RPMI7951 (cell line): ENCODE measurements around the gene SLC35F5. TPM values are rescaled to one million over a fixed set of nuclear protein-coding genes. Genes with fewer than 3 reads are reported as not detected.
"Not testable (repeated sequence)": the region's sequence is repeated elsewhere in the genome, so short reads cannot be mapped to it uniquely, and the experiment has no call there.

ENCODE experiments used
- DNase-seq: peaks from one replicate; pipeline ENCODE4 v3.0.0-alpha.2; 2012; ENCODE audit warnings: low read depth
- total RNA-seq: library from RNA; depleted of rRNA; stranded (reverse); fragments of >200 nt; shearing (Covaris generic); gene quantifications from 2 replicates; pipeline ENCODE4 v1.2.3, GENCODE V29; 2014

The SLC35F5 gene
- total RNA-seq, 1 experiment from 2014 or later = 130 TPM

GRCh38 chr2:113755835-113756354 is 547 bp downstream of the SLC35F5 start:
- DNase-seq = peak; percentile 39

DNA sequence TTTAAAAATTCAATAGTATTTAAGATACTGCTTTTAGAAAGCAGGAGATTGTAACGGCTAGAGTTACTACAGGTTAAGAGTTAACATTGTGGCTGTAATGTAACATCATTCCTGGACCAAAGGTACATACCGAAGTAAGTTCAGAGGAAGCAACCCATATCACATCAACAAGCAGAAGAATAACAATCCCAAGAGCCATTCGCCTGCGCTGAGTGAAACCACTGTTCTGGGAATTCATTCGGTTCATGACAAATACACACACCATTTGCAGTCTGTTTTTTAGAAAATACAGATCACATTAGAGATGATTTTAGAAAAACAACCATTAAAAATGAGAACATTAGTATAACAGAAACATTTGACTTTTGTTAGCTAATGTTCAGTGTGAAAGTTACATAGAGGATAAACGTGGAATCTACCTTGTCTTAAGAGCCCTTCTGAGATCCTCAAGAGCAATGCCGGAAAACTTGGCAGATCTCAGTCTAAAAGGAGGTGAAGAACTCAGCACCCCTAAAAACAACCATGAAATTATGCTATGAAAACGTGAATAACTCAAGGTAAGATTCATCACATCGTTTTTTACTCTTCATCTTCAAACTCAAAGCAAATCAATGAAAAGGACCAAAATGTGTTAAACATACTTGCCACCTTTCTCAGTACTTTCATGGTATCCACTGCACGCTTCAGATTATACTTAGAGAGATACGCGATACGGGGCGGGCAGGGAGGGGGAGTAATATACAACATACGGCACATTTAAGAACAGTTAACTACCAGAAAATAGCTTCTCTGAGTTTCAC is 1.2 kb downstream of the SLC35F5 start:
- peak; percentile 10 for DNase-seq

GRCh38 chr2:113754160-113754559 is 2.3 kb downstream of the SLC35F5 start:
- no peak for DNase-seq

- no peak for DNase-seq
Observed at GRCh38 chr2:113750385-113750784, 6.1 kb downstream of the SLC35F5 start.

DNA sequence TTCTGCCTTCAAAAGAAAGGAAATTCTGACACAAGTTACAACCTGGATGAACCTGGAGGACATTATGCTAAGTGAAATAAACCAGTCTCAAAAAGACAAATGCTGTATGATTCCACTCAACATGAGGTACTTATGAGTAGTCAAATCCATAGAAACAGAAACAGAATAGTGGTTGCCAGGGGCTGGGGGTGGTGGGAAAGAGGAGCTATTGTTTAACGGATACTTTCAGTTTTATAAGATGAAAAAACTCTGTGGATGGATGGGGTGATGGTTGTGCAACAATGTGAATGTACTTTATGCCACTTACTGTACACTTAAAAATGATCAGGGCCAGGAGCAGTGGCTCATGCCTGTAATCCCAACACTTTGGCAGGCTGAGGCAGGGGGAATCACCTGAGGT is 15.4 kb downstream of the SLC35F5 start:
- DNase-seq = no peak

GRCh38 chr2:113739849-113740248 is 16.6 kb downstream of the SLC35F5 start:
- DNase-seq = no peak

DNA sequence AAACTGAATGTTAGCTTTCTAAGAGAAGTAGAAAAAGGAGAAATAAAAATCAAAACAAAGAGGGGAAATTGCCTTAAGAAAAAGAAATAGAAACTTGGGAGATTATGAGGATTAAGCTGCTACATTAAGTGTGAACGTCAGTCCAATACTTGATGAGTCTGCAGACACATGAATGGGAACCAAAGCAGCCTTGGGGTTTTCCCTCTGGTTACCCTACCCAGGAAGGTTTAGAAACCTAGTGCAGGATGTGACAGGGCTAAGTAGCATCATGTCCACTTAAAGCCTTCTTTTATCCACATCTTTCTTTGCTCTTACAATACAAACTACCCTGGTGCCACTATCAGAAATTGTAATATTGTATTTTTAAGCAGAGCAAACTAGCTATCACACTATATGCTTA is 22.3 kb downstream of the SLC35F5 start:
- DNase-seq = no peak

- DNase-seq = no peak
Observed at GRCh38 chr2:113724010-113724409, 32.4 kb downstream of the SLC35F5 start.

GRCh38 chr2:113723411-113723810 is 33.0 kb downstream of the SLC35F5 start:
- DNase-seq = no peak

DNA sequence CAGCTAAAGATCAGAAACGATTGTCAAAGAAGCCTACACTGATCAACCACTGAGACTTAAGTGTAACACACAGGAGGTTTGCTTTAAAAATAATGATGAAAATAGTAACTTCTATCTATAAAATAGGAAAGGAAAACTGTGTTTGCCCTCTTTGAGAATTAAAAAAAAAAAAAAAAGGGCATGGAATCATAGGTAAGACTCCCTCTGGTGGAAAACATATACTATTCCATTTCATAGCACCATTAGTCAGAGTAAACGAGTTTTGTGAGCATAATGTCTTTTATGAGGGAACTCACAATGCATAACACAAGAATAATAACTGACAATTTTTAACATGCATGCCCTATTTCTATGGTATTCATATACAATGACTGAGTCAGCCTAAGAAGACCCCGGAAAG is 36.3 kb downstream of the SLC35F5 start:
- peak; percentile 21 for DNase-seq

GRCh38 chr2:113716291-113716690 is 40.2 kb downstream of the SLC35F5 start:
- DNase-seq = no peak

DNA sequence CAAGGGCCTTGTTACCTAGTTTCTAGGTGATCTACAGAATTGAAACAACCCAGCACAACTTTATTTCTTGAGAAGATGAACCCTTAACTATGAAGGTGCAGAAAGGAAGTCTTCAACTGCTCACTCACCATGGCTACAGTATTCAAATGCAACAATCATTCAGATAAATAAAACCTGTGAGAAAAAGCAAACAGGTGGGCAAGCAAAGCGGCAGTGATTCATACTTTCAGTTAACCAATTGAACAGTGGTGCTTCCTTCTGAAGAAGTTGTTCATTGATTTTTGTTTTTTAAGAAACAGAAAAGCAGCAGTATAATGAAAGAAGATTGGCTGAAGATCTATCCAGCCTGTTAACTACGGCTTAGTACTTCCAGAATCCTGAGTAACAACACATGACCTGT is 43.5 kb downstream of the SLC35F5 start:
- DNase-seq = no peak

DNA sequence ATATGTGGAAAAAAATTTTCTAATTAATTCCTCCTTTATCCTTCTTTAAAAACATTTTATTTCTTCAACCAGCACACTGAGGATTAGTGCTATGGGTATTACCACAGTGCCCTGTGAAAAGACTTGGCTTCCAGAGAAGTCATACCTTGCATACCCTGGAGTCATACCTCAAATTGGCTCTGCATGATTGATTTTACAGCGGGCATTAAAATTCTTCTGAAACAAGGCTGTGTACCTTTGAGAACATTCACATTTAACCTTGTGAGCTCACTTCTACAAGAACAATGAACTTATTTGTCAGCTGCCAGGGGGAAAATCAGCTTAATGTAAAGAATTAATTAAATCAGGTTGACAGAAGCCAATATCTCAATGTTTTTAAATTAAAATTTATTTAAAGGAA is 44.6 kb downstream of the SLC35F5 start:
- DNase-seq = no peak

DNA sequence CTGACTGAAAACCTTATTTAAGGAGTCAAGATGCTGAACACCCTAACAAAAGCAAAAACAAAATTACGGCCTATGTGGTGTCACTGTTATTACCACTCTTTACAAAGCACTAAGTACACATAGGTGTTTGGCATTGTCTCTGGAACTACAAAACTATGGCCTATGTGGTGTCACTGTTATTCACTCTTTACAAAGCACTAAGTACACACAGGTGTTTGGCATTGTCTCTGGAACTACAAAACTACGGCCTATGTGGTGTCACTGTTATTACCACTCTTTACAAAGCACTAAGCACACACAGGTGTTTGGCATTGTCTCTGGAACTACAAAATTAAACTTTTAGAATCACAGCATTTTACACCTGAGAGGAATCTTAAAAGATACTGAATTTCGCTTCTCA is 47.4 kb downstream of the SLC35F5 start:
- no peak for DNase-seq

- no peak for DNase-seq
Observed at GRCh38 chr2:113707106-113707505, 49.3 kb downstream of the SLC35F5 start.

- no peak for DNase-seq
Observed at GRCh38 chr2:113705982-113706523, 50.4 kb downstream of the SLC35F5 start.

- not testable (repeated sequence) for DNase-seq
Observed at GRCh38 chr2:113704300-113704993, 52.0 kb downstream of the SLC35F5 start.

GRCh38 chr2:113703386-113704299 is 52.8 kb downstream of the SLC35F5 start:
- DNase-seq = no peak

- DNase-seq = peak; percentile 78
Observed at GRCh38 chr2:113700186-113700841, 56.1 kb downstream of the SLC35F5 start.

GRCh38 chr2:113698892-113699447 is 57.5 kb downstream of the SLC35F5 start:
- DNase-seq = no peak

DNA sequence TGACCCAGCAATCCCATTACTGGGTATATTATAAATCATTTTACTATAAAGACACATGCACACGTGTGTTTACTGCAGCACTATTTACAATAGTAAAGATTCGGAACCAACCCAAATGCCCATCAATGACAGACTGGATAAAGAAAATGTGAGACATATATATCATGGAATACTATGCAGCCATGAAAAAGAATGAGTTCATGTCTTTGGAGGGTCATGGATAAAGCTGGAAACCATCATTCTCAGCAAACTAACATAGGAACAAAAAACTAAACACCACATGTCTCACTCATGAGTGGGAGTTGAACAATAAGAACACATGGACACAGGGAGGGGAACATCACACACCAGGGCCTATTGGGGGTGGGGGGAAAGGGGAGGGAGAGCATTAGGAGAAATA is 58.2 kb downstream of the SLC35F5 start:
- not testable (repeated sequence) for DNase-seq
